Osteoblast (primary cell): ENCODE results near the gene SULF2. TPM values are rescaled to one million over a fixed set of nuclear protein-coding genes. Genes with fewer than 3 reads are reported as not detected.

Source experiments
- DNase-seq: peaks from one replicate; pipeline ENCODE4 v3.0.0; 2011; ENCODE audit warnings: low spot score, mixed read lengths; ENCODE audit not compliant: insufficient read length; ENCODE audit errors: missing footprints
- H2AFZ ChIP-seq: 2 replicates; pipeline ENCODE4 v1.6.0; 2011; ENCODE audit warnings: mild to moderate bottlenecking, low read length
- H3K27ac ChIP-seq: 2 replicates; pipeline ENCODE4 v1.5.1; 2011; ENCODE audit warnings: mild to moderate bottlenecking, low read depth, low read length, moderate library complexity
- H3K27me3 ChIP-seq: 2 replicates; pipeline ENCODE4 v1.6.0; 2012; ENCODE audit warnings: mild to moderate bottlenecking, control low read depth, inconsistent platforms, low read length, moderate library complexity; ENCODE audit not compliant: insufficient read depth
- H3K36me3 ChIP-seq: 2 replicates; pipeline ENCODE4 v1.5.1; 2011; ENCODE audit warnings: mild to moderate bottlenecking, low read length, control low read depth, moderate library complexity; ENCODE audit not compliant: insufficient read depth
- H3K4me1 ChIP-seq: 2 replicates; pipeline ENCODE4 v1.5.1; 2011; ENCODE audit warnings: mild to moderate bottlenecking, low read length, control low read depth, moderate library complexity; ENCODE audit not compliant: insufficient read depth
- H3K4me2 ChIP-seq: 2 replicates; pipeline ENCODE4 v1.6.0; 2011; ENCODE audit warnings: mild to moderate bottlenecking, low read length; ENCODE audit not compliant: insufficient read depth
- H3K4me3 ChIP-seq: fragments of 200-600 bp; sonication (generic); 3 replicates; pipeline ENCODE4 v1.5.1; 2012; ENCODE audit warnings: mild to moderate bottlenecking, low read length, inconsistent platforms; ENCODE audit not compliant: insufficient read depth
- H3K79me2 ChIP-seq: 2 replicates; pipeline ENCODE4 v1.6.0; 2012; ENCODE audit warnings: mild to moderate bottlenecking, low read length, control low read depth, inconsistent platforms; ENCODE audit not compliant: insufficient read depth
- H3K9me3 ChIP-seq: 2 replicates; pipeline ENCODE4 v1.5.1; 2011; ENCODE audit warnings: low read depth, low read length, control low read depth
- H4K20me1 ChIP-seq: 2 replicates; pipeline ENCODE4 v1.6.0; 2012; ENCODE audit warnings: mild to moderate bottlenecking, low read length, control low read depth; ENCODE audit not compliant: insufficient read depth
- total RNA-seq: library from RNA; depleted of rRNA; stranded (reverse); fragments of >200 nt; gene quantifications from 2 replicates; pipeline ENCODE4 v1.2.3, GENCODE V29; 2012
- TF ChIP-seq, protein P1 (sequence below): IDR thresholded peaks from 2 replicates; pipeline ENCODE4 v1.5.1; 2011; ENCODE audit warnings: mild to moderate bottlenecking, low read depth, low read length, moderate library complexity; ENCODE audit errors: extremely low read depth

The SULF2 gene
- total RNA-seq, 1 donor: 102 TPM

DNA sequence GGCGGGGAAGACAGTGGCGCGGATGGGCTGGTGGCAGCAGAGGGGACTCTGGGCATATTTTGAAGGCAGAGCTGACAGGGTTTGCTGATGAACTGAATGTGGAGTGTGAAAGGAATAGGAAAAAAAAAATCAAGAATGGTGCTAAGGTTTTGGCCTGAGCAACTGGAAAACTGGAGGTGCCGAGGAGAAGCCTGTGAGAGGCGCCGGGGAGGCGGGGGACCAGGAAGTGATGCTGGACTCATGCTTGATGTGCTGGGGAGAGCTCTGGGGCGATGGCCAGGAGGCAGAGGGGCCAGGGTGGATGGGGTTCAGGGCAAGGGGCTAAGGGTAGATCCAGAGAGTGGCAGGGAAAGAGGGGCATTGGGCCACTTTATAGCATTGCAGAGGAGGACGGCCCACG lies 55.8 kb downstream of the SULF2 start:
- H3K27me3 ChIP-seq: peaks cover 10% of the 10 kb centered on the region
- H3K4me3 ChIP-seq: no peak overlapping the region
- no peaks in the 10 kb centered on the region for H3K4me1 ChIP-seq
- TF ChIP-seq, protein P1, sequence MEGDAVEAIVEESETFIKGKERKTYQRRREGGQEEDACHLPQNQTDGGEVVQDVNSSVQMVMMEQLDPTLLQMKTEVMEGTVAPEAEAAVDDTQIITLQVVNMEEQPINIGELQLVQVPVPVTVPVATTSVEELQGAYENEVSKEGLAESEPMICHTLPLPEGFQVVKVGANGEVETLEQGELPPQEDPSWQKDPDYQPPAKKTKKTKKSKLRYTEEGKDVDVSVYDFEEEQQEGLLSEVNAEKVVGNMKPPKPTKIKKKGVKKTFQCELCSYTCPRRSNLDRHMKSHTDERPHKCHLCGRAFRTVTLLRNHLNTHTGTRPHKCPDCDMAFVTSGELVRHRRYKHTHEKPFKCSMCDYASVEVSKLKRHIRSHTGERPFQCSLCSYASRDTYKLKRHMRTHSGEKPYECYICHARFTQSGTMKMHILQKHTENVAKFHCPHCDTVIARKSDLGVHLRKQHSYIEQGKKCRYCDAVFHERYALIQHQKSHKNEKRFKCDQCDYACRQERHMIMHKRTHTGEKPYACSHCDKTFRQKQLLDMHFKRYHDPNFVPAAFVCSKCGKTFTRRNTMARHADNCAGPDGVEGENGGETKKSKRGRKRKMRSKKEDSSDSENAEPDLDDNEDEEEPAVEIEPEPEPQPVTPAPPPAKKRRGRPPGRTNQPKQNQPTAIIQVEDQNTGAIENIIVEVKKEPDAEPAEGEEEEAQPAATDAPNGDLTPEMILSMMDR: no peak
- no peaks in the 10 kb centered on the region for H3K79me2 ChIP-seq
- no peaks in the 10 kb centered on the region for H3K9me3 ChIP-seq
- no peaks in the 10 kb centered on the region for H3K36me3 ChIP-seq
- no peak for DNase-seq
- no peak overlapping the region for H3K4me2 ChIP-seq
- H4K20me1 ChIP-seq: no peaks in the 10 kb centered on the region
- H3K27ac ChIP-seq: no peak overlapping the region
- H2AFZ ChIP-seq: no peak overlapping the region

DNA sequence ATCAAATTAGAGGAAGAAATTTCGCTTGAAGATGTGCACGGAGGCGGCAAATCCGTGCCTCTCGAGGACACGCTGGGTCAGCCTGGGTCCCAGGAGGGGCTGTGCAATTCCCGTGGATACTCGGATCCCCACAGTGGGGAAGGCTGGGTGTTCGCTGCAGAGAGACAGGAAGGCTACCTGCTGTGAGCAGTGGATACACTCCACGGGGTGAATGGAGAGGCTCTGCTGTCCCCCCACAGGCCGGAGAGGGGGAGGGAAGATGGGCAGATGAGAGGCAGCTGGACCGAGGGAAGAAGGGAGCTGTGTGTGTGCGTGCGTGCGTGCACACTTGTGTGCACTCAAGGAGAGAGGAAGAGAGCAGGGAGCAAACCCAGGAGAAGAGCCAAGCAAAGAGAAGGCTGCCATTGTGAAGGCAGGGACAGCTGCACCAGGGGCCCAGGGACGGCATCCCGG lies 57.3 kb downstream of the SULF2 start:
- no peak for DNase-seq
- no peaks in the 10 kb centered on the region for H3K79me2 ChIP-seq
- H3K4me2 ChIP-seq: no peak overlapping the region
- no peak overlapping the region for H3K27ac ChIP-seq
- no peaks in the 10 kb centered on the region for H3K9me3 ChIP-seq
- H3K4me1 ChIP-seq: no peaks in the 10 kb centered on the region
- no peak overlapping the region for H3K4me3 ChIP-seq
- no peaks in the 10 kb centered on the region for H4K20me1 ChIP-seq
- no peak overlapping the region for H2AFZ ChIP-seq
- H3K27me3 ChIP-seq: peaks cover 6% of the 10 kb centered on the region
- TF ChIP-seq, protein P1: no peak
- H3K36me3 ChIP-seq: no peaks in the 10 kb centered on the region

DNA sequence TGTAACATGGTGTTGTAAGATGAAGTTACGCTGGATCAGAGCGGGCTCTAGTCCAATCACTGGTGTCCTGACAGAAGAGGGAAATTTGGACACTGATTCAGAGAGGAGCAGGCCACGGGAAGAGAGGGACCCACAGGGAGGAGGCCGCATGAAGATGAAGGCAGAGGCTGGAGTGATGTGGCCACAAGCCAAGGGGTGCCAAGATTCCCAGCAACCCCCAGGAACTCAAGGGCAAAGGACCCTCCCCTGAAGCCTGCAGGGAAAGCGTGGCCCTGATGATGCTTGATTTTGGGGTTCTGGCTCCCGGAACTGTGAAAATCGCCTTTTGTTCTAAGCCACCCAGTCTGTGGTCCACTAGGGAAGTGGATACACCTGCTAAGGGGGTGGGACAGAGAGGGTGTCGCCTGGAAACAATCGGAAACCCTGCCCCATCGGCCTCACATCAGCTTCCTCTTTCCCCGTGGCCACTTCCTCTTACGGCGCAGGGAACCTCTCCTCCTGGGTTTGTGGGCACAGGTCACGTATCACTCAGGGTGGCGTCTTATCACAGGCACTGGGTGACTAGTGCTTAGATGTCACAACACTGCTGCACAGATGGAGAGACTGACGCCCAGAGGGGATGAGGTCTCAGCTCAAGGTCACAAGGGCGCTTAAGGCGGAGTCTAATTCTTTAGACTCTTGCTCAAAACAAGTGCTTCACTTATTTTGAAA lies 58.0 kb downstream of the SULF2 start:
- Histone ChIP-seq H3K4me1 (no peaks in the 10 kb centered on the region), H3K27ac (no peak overlapping the region), H3K36me3 (no peaks in the 10 kb centered on the region), H3K9me3 (no peaks in the 10 kb centered on the region), H4K20me1 (no peaks in the 10 kb centered on the region), H3K27me3 (peaks cover 3% of the 10 kb centered on the region), H3K79me2 (no peaks in the 10 kb centered on the region), H3K4me3 (no peak overlapping the region), H3K4me2 (no peak overlapping the region), H2AFZ (no peak overlapping the region)
- TF ChIP-seq, protein P1: no peak
- no peak for DNase-seq

DNA sequence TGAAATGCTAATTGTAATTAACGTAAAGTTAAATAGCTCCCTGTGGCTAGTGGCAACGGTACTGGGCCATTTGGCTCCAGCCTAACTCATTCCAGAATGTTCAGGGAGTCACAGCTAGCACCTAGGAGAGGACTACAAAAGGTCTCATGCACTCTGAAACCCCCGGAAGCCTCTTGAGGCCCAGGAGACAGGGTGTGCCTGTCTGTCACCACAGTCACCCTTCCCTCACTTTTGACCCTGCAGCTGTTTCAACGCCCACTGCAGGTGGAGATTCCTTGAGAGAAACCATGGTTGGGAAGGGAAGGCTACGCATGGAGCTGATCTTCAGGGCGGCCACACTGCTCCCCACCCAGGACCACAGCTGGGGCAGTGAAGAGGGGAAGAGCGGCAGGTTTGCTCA lies 58.6 kb downstream of the SULF2 start:
- Histone ChIP-seq H3K36me3 (no peaks in the 10 kb centered on the region), H3K4me3 (no peak overlapping the region), H3K27me3 (peaks cover 3% of the 10 kb centered on the region), H4K20me1 (no peaks in the 10 kb centered on the region), H3K27ac (no peak overlapping the region), H3K79me2 (no peaks in the 10 kb centered on the region), H3K9me3 (no peaks in the 10 kb centered on the region), H3K4me1 (no peaks in the 10 kb centered on the region), H3K4me2 (no peak overlapping the region), H2AFZ (no peak overlapping the region)
- DNase-seq: no peak
- TF ChIP-seq, protein P1: no peak
